SIG-M5 (cell line): ENCODE measurements around the gene GPC3.
"Not testable (repeated sequence)": the region's sequence is repeated elsewhere in the genome, so short reads cannot be mapped to it uniquely, and the experiment has no call there.

Experiments
- DNase-seq: peaks from one replicate; lab custom pipeline; 2025; lab: John Stamatoyannopoulos, UW

The GPC3 gene

GRCh38 chrX:133646719-133647116, 338.7 kb downstream of the GPC3 start:
- DNase-seq = no peak

- DNase-seq = no peak
Measured at GRCh38 chrX:133645977-133646718, 339.2 kb downstream of the GPC3 start.

DNA sequence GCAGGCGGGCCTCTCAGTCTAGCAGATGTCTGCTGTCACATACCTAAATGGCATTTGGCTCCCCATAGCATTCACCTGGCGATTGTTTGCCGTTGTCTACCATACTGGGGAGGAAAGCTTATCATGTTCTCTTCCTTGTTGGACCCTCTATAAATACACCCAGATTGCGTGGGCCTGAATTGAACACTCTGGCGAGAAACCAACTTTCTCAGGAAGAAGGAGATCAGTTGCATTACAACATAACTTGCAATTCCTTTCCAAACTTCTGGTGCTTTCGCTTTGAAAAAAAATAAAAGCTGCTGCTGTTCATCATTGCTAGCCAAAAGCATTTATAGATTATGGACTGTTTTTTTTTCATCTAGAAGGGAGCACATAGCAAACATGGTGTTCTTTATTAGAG, 340.1 kb downstream of the GPC3 start:
- no peak for DNase-seq

DNA sequence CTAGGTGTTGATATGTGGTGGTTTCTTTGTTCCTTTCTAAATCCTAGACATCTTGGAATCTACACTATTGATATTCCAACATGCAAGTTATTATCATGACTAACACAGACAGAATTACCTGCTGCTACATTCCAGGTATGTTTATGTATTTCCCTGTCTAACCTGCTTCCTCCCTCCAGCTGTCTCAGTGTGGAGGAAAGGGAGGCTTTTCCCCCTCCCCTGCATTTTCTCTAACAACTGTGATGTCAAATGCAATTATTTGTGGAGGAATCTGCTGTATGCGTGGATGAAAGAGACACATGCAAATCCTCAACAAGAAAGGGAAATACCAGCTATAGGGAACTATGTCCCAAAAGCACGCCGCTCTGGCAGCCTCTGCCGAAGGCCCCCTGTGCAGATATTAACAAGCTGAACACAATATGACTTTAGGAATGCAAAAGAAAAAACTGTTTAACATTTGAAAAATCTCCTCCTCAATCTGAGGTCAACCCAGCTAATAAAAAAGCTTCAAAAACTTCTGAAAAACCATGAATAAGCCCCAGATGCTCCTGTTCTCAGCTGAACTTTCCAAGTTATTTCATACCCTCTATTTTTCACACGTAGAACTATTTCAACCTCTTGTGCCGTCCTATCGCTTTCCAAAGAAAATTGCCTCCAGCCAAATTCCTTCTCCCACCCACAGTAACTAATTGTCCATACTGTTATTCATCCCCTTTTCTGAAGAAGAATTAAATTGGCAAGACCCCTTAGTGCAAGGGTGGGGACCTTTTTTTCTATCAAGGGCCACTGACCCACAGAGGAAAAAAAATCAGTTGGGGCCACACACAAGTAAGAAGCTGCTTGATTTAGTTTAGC, 345.0 kb downstream of the GPC3 start:
- DNase-seq = no peak

- no peak for DNase-seq
Measured at GRCh38 chrX:133639726-133640125, 345.7 kb downstream of the GPC3 start.

- DNase-seq = no peak
Measured at GRCh38 chrX:133638285-133638684, 347.1 kb downstream of the GPC3 start.

GRCh38 chrX:133637765-133638164, 347.6 kb downstream of the GPC3 start:
- no peak for DNase-seq

- DNase-seq = no peak
Measured at GRCh38 chrX:133636009-133636408, 349.4 kb downstream of the GPC3 start.

- no peak for DNase-seq
Measured at GRCh38 chrX:133634416-133634815, 351.0 kb downstream of the GPC3 start.

GRCh38 chrX:133633950-133634349, 351.4 kb downstream of the GPC3 start:
- DNase-seq = no peak

- no peak for DNase-seq
Measured at GRCh38 chrX:133633162-133633561, 352.2 kb downstream of the GPC3 start.

GRCh38 chrX:133630362-133630761, 355.0 kb downstream of the GPC3 start:
- DNase-seq = no peak

DNA sequence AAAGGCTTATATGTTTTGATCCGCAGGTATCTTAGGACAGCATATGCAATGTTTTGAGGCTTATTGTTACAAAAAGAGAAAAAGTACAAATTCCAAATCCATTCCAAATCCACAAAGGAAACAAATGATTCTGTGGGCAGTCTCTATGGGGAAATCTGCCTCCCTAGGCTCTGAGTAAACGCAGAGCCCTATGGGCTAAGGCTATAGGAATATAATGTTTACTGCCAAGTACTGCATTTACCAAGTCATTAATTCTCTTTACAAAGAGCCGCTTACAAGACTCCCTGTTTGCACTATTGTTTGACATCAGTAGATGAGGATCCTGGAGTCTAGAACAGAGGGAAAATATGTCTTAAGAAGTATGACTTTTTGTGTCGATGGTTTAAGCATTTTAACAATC, 357.7 kb downstream of the GPC3 start:
- no peak for DNase-seq

DNA sequence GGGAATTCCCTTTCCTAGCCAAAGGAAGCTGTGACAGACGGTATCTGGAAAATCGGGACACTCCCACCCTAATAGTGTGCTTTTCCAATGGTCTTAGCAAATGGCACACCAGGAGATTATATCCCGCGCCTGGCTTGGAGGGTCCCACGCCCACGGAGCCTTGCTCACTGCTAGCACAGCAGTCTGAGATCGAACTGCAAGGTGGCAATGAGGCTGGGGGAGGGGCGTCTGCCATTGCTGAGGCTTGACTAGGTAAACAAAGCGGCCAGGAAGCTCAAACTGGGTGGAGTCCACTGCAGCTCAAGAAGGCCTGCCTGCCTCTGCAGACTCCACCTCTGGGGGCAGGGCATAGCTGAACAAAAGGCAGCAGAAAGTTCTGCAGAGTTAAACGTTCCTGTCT, 364.0 kb downstream of the GPC3 start:
- DNase-seq = not testable (repeated sequence)

DNA sequence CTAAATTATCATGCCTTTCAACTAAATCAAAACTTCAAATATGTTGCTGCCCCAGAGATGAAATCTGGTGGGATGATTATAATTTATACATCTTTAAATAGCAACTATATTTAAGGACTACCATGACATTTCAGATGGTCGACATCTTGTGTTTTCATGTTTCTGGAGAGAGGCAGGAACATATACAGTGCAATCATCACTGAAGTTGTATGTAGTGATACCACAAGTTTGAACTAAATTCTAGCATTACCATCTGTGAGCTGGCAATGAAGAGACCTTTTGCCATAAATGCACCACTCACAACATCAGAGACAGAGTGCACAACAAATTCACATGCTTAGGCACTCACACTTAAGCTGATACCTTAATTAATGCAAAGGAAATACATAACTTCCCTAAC, 373.7 kb downstream of the GPC3 start:
- DNase-seq = no peak

DNA sequence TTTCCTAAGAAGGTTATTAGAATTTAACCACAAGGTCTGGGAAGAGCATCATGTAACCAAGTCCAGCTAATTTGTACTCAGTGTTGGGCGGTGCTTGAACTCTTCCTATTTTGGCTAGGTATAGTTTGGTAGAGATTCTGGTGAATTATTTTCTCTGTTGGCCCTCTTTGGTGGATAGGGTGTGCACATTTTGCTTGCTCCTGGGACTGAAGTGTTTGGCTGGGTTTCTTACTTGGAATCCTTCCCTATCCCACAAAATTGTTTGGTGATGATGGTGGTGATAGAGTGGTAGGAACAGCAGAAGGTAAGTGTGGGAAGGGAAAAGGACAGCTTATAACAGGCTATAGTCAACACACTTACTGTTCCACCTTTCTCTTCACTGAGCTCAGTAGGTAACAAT, 375.3 kb downstream of the GPC3 start:
- DNase-seq = no peak

- DNase-seq = no peak
Measured at GRCh38 chrX:133609166-133609565, 376.2 kb downstream of the GPC3 start.

GRCh38 chrX:133608406-133608805, 377.0 kb downstream of the GPC3 start:
- no peak for DNase-seq

DNA sequence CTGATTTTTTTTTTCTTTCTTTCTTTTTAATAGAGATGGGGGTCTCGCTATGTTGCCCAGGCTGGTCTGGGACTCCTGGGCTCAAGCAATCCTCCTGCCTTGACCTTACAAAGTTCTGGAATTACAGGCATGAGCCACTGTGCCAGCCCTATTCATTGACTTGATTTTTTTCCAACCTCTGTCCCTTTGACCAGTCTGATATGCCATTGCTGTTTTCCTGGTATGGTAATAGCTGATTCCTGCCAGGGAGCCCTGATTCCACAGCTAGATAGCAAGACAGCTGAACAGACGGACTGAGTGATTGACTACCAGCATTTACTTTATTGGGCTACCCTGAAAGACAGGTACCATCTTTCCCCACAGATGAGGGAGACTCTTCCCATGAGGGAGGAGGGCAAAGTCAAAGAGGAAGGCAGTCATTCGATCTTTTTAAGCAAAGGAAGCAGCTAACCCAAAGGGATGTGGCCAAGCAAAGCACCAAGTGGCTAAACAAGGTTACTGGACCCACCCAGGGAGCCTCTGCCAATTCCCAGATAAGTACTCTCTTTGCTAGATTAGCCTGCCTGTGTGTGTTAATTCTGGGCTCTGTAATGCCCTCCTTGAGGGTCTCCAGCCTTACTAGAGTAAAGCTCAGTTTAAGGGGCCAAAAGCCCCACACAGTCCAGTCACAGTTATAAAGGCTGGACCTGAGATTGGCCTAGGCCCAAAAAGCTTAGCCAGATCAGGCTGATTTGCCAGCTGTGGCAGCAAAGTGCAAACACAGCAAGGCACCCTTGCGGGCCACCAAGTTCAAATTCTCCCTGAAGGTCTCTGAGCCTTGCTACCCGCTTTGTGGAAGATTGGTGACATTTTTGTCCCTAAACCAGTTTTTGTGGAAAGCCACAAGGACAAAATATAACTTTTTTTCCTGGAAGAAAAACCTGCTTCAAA, 377.7 kb downstream of the GPC3 start:
- no peak for DNase-seq

DNA sequence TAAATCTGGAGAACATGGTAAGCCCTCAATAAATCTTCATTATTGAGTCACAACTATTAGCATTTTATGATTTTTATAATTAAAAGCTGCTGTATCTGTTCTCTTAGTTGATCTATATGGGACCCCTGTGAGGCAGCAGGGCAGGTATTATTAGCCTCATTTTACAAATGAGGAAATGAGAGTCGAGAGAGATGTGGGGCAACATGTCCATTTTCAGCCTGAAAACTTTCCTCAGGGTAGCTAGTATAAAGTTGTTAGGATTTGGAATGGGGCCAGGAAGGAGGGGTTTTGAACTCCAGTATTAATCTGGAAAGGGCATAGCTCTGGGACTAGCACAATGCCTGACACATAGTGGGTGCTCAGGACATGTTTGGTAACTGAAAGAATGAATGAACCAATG, 378.4 kb downstream of the GPC3 start:
- no peak for DNase-seq

DNA sequence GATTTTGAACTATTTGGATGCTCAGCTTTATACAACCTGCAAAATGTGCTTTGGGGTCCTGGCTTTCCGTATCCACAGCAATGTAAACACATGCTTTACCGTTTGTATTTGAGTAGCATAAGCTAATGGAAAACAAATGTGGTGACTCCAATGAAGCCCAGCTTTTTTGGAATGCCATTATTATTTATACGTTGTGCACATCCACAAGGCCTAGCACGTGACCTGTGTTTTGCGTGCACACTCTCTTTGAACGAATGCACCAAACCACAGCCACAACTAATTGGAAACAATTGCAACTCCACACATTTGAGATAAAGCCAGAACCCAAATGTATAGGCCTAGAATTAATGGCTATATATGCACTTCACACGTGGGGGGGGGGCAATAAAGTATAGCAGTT, 380.6 kb downstream of the GPC3 start:
- DNase-seq = no peak

DNA sequence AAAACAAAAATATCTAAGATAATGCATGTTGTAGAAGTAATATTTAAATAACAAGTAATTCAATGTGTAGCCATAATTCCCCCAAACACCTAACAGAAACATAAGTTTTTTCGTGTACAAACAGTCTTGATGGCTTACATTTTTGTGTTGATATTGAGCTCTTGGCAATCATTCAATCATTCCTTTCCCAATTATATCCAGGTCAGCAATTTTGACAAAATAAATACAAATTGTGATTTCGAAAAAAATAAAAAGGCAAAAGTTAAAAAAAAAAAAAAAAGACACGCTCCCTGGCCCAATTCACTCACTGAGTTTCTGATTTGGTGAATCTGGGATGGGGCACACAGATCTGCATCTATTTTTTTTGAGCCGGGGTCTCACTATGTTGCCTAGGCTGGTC, 382.5 kb downstream of the GPC3 start:
- DNase-seq = no peak
